Left colon (tissue), 2 donors: Measurements from ENCODE around the gene SPAG16. TPM values are rescaled to one million over a fixed set of nuclear protein-coding genes. Genes with fewer than 3 reads are reported as not detected.
"Not testable (repeated sequence)": the region's sequence is repeated elsewhere in the genome, so short reads cannot be mapped to it uniquely, and the experiment has no call there.

ENCODE experiments used
- ATAC-seq: fragments of 200-7000 bp; cut with Tn5 transposase; one replicate; pipeline ENCODE4 v1.9.1; 2020; ENCODE audit warnings: mild to moderate bottlenecking, moderate library complexity
- DNase-seq, 2 donors: peaks; one replicate each; pipeline ENCODE4 v3.0.0-alpha.2; 2020
- intact Hi-C, 2 donors: fragments of 100-400 bp; cut with DNase I in 1 of 2; cut with micrococcal nuclease in 1 of 2; formaldehyde crosslinking; loops; one replicate each; pipeline versions ENCODE4 v1.11.2 to v1.14.0; 2022; cut with DNase I, micrococcal nuclease
- total RNA-seq, 2 donors: library from RNA; stranded (reverse); fragmentation: NEBNext Ultra II Directional; extraction: Animal tissue kit (Norgen Biotek cat#: 25700); gene quantifications; one replicate each; pipeline ENCODE4 v1.2.1, GENCODE V29; 2021
- donor health status: DM: no; HTN: no; CAD: no.
- donor health status: DM: yes; HTN: yes; CAD: no.

Gene SPAG16
- total RNA-seq, 2 donors from 2014 or later: 21.0 to 21.8 TPM

- ATAC-seq: no peak
- no peak for DNase-seq
- intact Hi-C loops: no loop called here
Observed at GRCh38 chr2:214014551-214015220, 730.4 kb downstream of the SPAG16 start.

- intact Hi-C loops: no loop called here
- no peak for ATAC-seq
- no peak for DNase-seq
Observed at GRCh38 chr2:214019229-214019972, 735.1 kb downstream of the SPAG16 start.

DNA sequence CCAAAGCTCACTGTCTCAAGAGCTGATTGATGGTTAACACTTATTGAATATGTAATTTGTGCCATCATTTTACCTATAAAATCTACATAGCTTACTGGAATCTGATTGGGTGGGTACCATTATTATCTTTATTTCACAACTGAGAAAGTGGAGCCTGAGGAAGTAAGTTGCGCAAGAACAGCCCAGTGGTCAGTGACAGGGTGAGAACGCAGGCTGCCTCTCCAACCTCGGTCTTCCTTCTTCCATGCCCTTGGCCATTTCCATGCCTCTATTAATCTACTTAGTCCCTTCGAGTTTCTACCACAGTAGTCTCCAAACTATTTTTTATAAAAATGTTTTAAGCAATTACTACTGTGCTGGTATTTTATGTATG is 735.7 kb downstream of the SPAG16 start:
- intact Hi-C loops: no loop called here
- DNase-seq (no peak), ATAC-seq (no peak)

DNA sequence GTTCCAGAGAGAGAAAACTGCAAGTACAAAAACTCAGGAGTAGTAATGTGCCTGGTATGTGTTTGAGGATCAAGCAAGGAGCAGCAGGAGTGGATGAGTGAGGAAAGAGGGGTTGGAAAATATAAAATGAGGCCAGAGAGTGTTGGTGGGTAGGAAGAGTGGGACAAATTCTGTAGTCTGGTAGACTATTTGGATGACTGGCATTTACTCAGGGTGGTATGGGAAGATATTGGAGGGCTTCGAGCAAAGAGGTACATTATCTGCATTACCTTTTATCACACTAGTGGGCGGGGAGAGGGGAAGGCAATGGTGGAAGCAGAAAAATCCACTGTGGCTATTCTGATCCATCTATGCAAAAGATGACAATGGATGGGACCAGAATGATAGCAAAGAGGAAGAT is 744.9 kb downstream of the SPAG16 start:
- ATAC-seq (no peak), DNase-seq (no peak)
- intact Hi-C loops: no loop called here

DNA sequence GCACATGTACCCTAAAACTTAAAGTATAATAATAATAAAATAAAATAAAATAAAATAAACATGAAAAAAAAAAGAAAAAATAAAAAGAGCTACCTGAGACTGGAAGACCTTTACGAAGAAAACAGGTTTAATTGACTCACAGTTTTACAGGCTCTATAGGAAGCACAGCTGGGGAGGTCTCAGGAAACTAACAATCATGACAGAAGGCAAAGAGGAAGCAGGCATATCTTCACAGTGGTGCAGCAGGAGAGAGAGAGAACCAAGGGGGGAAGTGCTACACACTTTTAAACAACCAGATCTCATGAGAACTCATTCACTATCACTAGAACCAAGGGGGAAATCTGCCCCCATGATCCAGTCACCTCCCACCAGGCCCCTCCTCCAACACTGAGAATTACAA is 747.3 kb downstream of the SPAG16 start:
- ATAC-seq: no peak
- DNase-seq: no peak
- intact Hi-C loops: no loop called here

- ATAC-seq (no peak), DNase-seq (no peak)
- intact Hi-C loops: no loop called here
Observed at GRCh38 chr2:214034417-214034816, 750.2 kb downstream of the SPAG16 start.

- DNase-seq (no peak), ATAC-seq (no peak)
- intact Hi-C loops: no loop called here
Observed at GRCh38 chr2:214035091-214035852, 751.0 kb downstream of the SPAG16 start.

- intact Hi-C loops: no loop called here
- DNase-seq: no peak
- ATAC-seq: no peak
Observed at GRCh38 chr2:214035921-214036320, 751.7 kb downstream of the SPAG16 start.

DNA sequence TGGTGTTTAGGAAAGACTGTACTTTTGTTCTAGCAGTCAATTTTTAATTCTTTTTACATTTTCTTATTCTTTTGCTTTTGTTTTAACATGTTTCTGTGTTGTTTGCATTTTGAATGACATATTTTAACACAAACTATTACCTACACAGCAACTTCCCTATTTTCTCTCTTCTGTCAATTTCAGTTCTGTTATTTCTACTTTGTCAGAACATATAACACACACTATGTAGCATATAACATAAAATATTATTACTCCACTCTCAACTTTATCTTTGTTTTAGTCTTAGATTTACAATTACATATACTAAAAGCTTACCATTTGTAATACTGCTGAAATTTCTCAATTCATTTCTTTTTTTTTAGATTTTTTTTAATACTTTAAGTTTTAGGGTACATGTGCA is 753.9 kb downstream of the SPAG16 start:
- intact Hi-C loops: no loop called here
- DNase-seq (no peak), ATAC-seq (no peak)

- ATAC-seq (no peak), DNase-seq (no peak)
- intact Hi-C loops: no loop called here
Observed at GRCh38 chr2:214050731-214051130, 766.5 kb downstream of the SPAG16 start.

DNA sequence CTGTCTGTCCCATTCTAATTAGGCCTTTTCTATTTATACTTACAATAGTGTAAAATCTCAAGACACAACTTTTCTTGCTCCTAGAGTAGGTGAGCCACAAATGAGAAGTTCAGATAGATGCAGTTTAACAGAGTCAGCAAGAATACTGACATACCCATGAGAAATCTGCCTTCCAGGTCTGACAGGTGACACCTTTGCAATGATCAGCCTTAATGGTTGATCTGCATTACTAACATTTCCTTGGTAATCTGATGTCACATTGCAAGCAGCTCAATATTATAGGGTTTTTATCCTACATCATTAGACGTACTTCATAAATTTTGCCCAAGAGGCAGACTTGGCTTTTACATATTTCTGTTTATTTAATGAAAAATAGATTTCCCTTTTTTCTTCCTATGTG is 767.3 kb downstream of the SPAG16 start:
- DNase-seq: no peak
- intact Hi-C loops: no loop called here
- no peak for ATAC-seq

- DNase-seq (no peak), ATAC-seq (no peak)
- intact Hi-C loops: no loop called here
Observed at GRCh38 chr2:214052235-214052634, 768.0 kb downstream of the SPAG16 start.

GRCh38 chr2:214057986-214058385 is 773.7 kb downstream of the SPAG16 start:
- ATAC-seq (no peak), DNase-seq (no peak)
- intact Hi-C loops: no loop called here

DNA sequence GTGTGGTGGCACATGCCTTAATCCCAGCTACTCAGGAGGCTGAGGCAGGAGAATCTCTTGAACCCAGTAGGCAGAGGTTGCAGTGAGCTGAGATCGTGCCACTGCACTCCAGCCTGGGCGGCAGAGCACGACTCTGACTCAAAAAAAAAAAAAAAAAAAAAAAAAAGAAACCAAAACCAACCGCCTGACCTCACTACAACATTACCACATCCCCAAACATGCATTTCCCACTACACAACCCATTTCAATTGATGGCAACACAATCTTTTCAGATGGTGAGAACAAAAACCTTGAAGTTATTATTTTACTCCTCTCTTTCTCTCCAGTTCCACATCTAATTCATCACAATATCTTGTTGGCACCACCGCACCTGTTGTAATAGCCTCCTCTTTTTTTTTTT is 778.0 kb downstream of the SPAG16 start:
- DNase-seq, ATAC-seq, intact Hi-C loops: not testable (repeated sequence)

- no peak for ATAC-seq
Observed at GRCh38 chr2:214064471-214064870, 780.2 kb downstream of the SPAG16 start.

GRCh38 chr2:214066862-214067261 is 782.6 kb downstream of the SPAG16 start:
- ATAC-seq (no peak), DNase-seq (no peak)
- intact Hi-C loops: no loop called here

More at GRCh38 chr2:214064471-214064870, 780.2 kb downstream of the SPAG16 start:
- DNase-seq: no peak
- intact Hi-C loops: no loop called here

DNA sequence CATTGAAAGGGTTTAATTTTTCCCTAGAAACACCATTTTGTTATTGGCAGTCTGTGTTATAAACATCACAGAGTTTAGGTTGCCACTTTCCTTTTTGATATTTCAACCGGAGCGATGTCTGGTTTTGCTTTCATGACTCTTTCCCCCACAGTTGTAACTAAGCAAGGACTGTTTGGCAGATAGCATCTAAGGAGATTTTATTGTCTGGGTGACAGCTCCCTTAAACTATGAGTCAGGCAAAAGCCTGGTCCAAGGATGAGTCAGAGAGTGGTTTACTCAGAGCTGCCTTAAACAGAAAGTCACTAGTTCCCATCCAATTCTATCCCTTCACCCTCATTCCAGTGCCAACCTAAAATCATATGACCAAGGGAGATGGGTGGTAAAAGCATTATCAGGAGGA is 785.0 kb downstream of the SPAG16 start:
- no peak for ATAC-seq

GRCh38 chr2:214075456-214075855 is 791.2 kb downstream of the SPAG16 start:
- ATAC-seq: no peak
- intact Hi-C loops: no loop called here

More for the DNA sequence above, 785.0 kb downstream of the SPAG16 start:
- DNase-seq: no peak
- intact Hi-C loops: no loop called here

GRCh38 chr2:214076527-214076926 is 792.3 kb downstream of the SPAG16 start:
- ATAC-seq (no peak), DNase-seq (no peak)
- intact Hi-C loops: no loop called here

More at GRCh38 chr2:214075456-214075855, 791.2 kb downstream of the SPAG16 start:
- no peak for DNase-seq

- ATAC-seq (no peak), DNase-seq (no peak)
- intact Hi-C loops: no loop called here
Observed at GRCh38 chr2:214077727-214078126, 793.5 kb downstream of the SPAG16 start.
